WI38 (cell line): Measurements from ENCODE around the gene LRRC59.

ENCODE experiments used
- H3K4me3 ChIP-seq: 2 replicates; pipeline ENCODE4 v1.5.1; 2011; ENCODE audit warnings: low read depth, mild to moderate bottlenecking, control low read depth, low read length
- CTCF ChIP-seq: IDR thresholded peaks from 2 replicates; pipeline ENCODE4 v1.5.1; 2012; ENCODE audit warnings: low read depth, mild to moderate bottlenecking, control low read depth, low read length

Gene LRRC59

GRCh38 chr17:50352693-50353599, 44.4 kb downstream of the LRRC59 start:
- no peak for TF ChIP-seq CTCF
- no peak overlapping the region for H3K4me3 ChIP-seq

GRCh38 chr17:50352072-50352692, 45.1 kb downstream of the LRRC59 start:
- no peak overlapping the region for H3K4me3 ChIP-seq
- no peak for TF ChIP-seq CTCF

- no peak for TF ChIP-seq CTCF
- H3K4me3 ChIP-seq = no peak overlapping the region
These were observed 46.6 kb downstream of the LRRC59 start for GRCh38 chr17:50350733-50351132.

- TF ChIP-seq CTCF = no peak
- no peak overlapping the region for H3K4me3 ChIP-seq
These were observed 48.1 kb downstream of the LRRC59 start for GRCh38 chr17:50349243-50349600.

- H3K4me3 ChIP-seq = no peak overlapping the region
- TF ChIP-seq CTCF = no peak
These were observed 48.6 kb downstream of the LRRC59 start for GRCh38 chr17:50348522-50349242.

GRCh38 chr17:50347894-50348291, 49.4 kb downstream of the LRRC59 start:
- TF ChIP-seq CTCF = no peak
- peak overlapping the region; percentile 87 for H3K4me3 ChIP-seq
